ENCODE data around the gene MAML2.

Gene MAML2

DNA sequence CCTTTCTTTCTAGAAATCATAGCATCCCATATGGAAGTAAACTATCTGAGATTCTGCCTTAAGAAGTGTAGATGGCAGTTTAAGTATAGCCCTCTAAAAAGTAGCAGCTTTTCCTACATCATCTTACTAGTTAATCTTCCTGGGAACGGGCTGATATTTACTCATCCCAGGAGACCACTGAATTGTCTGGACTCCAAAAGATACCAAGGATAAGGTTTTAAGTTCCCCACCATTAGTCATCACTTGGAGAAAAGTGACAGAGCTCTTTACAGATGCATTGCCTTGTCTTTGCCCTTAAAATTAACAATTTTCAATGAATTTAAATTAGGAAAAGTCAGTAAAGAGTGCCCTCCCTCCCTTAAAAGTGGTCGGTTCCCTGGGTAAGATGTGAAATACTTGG is 129.5 kb downstream of the MAML2 start:
- no peak for DNase-seq (ENCODE audit: low read depth in 2 of 2)

DNA sequence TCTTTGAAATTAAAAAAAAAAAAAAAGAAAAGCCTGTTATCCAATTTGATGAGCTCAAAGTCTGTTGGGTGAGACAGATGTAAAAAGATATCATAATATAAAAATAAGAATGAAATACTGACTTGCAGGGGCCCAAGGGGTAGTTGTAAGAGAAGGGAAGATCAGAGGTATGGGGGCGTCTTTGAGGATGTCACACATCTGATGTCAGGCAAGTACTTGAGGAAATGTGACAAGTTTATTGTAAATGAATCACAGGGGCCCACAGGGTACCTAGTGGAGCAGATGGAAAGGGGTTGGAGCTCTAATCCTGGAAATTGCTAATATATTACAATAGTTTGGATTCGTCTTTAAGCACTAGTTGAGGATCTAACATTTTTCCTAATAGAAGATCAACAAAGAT is 131.6 kb downstream of the MAML2 start:
- DNase-seq (ENCODE audit: low read depth in 2 of 2) = no peak

DNA sequence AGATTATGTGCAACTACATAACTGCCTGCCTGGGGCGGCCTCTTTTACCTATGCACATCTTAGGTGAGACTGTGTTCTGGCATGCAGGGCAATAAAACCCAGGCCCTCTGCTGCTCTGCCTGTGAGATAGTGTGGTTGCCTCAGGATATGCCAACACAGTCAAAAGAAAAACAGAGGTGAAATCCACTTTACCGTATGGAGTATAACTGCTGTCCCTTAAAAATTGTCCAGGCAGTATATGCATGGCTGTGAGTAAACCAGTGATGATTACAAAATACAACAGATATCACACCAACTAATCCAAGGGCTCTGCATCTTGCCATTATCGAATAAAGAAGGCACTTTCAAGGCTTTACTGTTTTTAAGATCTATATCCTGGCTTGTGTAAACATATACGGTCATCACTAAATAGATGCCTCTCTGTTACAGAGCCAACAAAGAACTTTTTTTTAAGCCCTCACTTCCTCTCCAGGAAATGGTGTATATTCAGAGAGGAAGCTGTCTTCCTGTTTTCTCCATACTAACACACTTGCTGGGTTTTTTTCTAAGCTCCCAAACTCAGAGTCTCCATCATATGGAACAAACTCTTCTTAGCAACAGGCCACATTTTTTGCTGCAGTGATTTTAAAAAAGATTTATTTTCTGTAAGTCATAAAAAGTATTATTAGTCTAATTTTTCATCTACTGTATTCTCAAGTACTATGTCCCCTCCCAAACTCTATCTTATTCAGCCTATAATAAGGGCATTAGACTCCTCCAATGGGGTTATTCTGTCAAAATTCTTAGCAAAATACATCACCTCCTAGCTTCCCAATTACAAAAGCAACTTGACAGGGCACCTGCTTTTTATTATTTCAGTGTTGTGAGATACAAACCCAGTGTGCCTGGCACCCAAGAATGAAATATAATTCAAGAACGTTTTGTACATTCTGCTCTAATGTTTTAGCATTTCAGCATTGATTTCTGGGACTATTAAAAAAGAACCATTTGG is 135.2 kb downstream of the MAML2 start:
- no peak for DNase-seq (ENCODE audit: low read depth in 2 of 2)

DNA sequence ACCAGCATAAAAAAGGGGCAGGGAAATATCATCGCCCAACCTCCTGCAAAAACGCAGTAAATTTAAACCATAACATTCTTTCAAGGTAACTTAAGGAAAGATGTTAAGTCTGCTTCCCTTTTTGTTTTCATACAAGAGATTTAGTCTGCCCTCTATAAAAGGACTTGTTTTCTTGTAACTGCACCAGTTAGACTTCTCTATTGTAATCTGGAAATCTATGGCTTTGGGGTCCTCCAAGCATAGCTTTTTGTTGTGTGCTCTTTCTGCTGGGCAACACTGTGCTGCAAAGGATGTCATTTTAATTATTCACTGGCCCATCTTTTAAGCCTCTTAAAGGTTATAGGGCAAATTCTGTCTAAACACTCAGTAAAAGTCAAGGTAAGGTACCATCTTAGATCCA is 136.0 kb downstream of the MAML2 start:
- DNase-seq (ENCODE audit: low read depth in 2 of 2) = no peak

DNA sequence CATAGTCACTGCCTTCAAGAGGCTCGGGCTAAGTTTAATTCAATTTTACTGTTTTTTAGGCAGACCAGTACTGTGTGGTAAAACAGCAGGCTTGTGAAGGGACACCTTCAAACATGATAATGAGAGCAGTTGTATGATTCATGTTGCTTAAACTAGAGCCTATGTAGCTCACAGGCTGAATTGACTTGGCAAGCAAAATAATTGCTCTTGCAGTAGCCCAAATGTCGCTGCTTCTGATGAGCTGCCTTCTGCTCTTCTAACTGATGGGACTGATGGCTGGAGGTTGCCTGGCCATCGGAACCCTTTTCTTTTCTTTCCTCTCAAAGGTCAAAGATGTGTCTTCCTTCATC is 137.6 kb downstream of the MAML2 start:
- no peak for DNase-seq (ENCODE audit: low read depth in 2 of 2)

DNA sequence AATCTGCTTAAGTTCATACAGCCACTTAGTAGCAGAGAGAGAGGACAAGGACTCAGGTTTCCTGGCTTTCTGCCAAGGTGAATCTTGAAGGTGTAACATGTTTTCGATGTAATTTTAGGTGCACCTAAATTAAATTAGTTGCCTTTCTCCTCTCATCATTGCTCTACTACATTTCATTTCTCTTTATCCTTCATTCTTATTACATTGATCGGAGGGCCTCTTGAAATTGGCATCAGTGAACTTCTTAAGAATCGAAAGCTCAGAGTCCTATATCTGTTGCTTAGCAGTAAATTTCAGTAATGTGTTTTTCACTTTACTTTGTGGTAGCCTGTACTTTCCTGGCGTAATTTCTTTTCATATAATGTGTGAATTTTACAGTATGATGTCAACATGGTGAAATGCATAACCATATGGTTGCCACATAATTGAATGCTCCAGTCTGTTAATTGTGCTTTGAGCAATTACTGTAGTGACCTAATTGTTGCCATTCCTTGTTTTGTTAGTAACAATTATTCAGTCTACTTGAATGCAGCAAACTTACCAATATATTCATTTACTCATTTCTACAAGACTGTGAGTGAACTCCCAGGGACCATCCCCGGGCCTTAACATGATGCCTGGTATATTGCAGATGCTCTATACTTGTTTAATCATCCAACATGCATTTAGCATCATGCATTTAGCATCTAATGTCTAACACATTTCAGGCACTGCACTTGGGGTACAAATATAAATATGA is 138.1 kb downstream of the MAML2 start:
- DNase-seq (ENCODE audit: low read depth in 2 of 2) = no peak

DNA sequence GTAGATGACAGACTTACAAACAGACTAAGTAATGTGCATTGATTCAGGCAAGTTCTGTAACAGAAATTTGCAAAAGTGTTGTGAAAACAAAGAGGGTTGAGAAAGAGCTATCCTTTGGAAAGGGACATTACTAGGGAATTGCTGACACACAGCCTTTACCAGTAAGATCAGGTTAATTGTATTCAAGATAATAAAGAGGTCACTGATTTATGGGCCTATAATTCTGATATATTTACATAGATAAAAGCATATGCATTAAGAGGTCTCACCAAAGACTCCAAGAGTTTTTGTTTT is 138.7 kb downstream of the MAML2 start:
- DNase-seq (ENCODE audit: low read depth in 2 of 2) = no peak

DNA sequence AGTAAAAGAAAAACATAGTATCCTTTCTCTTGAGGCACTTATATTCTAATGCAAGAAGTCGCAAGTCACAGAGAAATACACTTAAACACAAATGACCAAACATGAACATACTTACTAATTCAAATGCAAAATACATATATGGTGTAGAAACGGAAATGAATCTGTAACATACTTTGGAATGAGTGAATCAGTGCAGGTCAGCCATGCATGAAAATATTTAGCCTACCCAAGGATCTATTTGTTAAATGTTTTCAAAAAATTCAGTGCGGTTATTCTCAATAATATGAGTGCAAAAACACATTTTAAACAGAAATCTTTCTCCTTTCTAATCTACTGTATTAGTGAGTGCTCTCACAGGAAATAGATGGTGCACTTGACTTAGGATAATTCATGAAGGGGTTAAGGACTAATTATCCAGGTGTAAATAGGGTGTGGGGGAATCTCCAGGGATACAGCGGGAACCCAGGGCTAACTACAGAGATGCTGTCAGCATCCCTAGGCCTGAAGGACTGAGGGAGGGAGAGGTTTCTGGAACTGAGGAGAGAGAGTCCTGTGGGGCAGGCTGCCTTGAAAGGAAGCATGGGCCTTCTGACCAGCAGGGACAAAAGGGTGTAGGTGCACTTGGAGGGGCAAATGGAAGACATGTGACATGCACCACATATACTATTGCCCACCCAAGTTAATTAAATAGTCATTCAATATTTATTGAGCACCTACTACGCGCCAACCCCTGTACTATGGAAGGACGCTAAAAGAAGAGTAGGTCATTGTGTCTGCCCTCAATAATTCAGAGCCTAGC is 139.2 kb downstream of the MAML2 start:
- DNase-seq (ENCODE audit: low read depth in 2 of 2) = no peak

DNA sequence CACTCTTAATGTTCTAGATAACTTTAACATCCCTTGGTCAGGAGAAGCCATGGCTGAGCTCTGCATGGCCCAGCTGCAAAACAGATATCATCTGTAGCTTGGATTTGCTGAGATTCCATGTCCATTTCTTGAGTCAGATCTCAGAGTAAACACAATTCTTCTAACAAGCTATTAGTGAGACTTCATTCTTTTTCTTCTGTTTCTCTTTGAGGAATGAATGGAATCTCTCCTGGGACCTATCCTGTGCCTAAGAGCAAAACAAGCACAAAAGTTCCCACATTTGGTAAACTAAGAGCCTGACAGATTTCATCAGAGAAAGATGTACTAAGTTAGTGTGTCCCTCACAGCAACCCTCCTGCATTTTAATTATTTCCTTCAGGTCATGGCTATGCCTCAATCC is 142.8 kb downstream of the MAML2 start:
- DNase-seq (ENCODE audit: low read depth in 2 of 2) = no peak

DNA sequence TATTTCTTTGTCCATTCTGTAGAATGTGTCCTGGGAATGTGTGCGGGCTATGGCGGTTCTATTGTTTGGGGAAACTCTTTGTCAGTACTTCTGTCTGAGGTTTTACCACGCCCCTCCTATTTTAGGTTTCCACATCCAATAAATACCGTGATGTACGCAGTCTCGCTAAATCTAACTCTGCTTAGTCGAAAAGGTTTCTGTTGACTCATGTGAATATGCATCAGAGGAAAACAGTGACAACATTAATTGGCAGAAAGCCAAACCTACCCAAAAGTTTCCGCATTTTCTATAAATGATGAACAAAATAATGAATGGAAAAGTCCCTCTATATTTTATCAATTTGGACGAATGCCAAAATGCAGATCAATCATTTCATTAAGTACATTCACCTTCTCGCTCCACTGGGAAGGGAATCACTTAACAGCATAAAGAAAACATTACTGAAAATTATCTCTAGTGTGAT is 143.4 kb downstream of the MAML2 start:
- DNase-seq (ENCODE audit: low read depth in 2 of 2) = no peak

DNA sequence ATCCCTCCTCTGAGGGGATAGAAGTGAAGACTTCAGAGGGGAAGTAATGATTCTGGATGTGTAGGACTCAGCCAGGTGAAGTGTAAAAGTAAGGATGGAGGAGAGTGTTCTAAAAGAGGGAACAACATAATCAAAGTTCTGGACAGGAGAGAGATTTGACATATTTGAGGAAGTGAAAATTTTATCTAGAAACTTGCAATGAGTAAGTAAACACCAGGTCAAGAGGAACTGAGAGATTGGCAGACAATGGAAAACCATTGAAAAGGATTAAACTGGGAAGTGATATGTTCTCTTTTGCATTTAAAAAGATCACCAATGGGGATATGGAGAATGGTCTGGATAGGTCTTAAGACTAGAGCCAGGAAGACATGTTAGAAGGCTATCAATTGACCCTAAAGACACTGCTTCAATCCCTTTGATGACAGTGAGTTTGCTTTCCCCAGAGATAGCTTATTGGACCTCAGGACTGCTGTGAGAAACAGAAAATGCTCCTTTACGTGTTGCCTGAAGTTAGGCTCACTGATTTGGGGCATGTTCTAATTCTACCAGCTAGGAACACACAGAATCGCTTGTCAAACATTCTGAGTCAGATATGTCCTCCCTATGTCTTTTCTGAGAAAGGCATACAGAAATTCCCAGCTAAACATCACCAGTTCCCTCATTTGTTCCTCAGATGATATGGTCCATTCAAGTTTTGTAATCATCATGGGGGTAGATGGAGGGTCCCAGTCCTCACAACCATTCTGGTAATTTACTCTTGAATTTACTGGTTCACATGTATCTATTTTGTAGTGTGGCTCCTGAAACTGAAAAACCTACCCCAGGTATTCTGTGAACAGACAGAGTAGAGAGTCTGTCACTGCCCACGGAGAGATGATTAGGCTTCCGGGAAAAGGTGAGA is 144.9 kb downstream of the MAML2 start:
- DNase-seq (ENCODE audit: low read depth in 2 of 2) = no peak

DNA sequence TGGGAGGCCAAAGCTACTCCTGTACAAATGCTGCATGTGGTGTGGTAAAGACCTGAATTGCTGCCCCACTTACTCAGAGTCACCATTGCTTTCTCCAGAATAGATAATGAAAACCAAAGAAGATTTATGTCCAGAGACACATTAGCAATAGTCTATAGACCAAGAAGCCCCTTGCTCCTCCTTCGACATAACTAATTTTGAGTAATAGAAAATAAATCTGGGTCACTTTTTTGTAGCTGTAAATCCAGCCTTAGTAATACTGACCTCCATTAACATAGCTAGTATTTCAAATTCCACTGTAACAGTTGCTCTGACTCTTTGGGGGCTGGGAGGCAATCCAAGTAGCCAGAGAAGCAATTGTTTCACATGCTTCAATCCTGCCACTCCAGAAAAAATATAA is 145.9 kb downstream of the MAML2 start:
- DNase-seq (ENCODE audit: low read depth in 2 of 2) = no peak

DNA sequence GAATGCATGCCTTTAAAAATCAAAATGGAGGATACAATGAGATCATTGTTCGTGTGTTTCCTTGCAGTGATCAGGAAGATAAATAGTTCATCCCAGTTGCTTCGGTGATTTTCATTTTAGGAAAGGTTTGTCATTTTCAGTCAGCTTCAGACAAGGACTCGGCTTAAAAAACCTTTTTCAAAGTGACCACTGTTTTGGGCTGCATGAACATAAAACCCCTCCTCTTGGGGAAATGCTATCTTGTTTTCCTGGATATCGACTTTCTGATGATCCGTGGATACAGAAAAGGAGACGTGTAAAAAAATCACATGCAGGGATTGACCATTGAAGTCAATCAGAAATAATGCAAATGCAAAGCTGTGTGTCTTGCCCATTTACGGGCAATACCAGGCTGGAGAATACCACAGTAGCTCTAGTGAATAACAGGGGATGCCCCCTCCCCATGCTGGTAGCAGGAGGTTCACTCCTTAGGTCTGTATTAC is 146.8 kb downstream of the MAML2 start:
- DNase-seq (ENCODE audit: low read depth in 2 of 2) = no peak

DNA sequence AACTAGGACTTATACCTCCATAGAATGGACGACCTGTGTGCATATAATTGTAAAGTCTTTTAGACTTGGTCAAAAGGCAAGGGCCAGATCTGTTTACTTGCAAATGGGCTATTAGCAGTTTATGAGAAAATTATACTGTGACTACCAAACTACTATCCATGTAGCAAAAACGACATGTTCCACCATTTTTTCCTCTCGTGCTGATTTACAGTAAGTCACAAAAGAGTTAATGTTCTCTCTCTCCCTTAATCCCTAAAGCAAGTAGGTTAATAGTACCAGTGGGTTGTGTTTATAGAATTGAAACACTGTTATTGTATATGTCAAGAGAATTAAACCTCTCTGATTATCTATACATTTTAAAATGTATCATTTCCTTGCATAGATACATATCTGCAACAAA is 147.3 kb downstream of the MAML2 start:
- no peak for DNase-seq (ENCODE audit: low read depth in 2 of 2)

DNA sequence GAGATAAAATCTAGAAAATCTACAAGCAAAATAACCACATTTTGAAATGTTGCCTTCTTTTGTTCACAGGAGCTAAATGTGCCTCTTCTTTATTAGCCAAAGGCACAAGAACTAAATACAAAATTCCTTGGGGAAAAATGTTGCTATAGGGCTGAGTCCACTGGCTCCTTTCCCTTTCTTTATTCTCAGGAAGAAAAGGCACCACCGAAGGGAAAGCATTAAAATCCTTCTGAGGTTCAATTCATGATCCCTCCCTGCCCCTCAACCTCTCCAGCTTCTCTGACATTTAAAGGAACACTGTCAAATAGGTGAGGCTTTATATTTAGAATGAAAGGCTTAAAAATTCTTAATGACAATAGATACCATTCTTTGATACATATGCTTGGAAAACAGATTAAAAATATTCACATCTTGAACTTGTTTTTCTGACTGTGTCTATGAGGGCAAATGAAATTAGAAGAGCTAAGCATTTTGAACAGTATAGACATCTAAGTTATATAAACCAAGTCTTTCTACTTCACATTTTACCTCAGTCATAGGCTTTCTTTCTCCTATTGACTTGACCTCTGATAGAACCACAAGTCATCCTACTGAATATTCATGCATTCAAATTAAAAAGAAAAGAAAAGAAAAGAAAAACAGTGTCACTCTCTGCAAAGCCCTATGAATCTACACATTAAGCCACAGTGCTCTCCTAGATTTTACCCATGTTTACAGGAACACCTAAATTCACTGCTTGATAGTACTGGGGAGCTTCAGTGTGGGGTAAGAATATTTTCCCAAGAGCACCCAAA is 148.2 kb downstream of the MAML2 start:
- no peak for DNase-seq (ENCODE audit: low read depth in 2 of 2)

DNA sequence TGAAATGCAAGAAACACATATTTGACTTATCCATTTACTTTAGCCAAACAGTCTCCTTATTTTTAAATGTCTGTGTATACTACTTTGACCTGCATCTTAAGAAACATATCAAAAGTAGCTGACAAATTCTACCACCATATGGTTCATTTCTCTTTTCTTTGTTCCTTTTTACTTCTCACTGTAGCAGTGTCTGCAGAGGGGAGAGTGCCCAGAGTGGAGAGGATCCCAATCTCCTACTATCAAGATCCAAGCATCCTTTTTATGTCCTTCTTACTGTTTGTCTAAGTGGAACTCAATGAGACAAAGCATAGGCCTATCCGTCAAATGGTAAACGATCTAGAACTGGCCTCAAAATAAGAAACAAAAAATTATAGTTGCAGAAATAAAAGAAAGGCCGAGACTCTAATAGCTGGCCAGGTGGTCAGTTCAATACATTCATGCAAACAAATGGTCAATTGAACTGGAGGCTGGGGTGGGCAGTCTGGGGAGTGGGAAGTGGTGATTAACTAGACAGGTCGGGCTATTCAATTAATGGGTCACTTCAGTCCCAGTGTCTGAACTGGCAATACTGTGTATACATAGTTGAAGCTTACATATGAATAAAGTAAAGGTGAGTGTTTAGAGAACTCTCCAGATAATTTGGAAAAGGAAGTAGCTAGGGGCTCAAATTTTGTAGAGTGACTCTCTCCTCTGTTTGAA is 149.1 kb downstream of the MAML2 start:
- no peak for DNase-seq (ENCODE audit: low read depth in 2 of 2)

DNA sequence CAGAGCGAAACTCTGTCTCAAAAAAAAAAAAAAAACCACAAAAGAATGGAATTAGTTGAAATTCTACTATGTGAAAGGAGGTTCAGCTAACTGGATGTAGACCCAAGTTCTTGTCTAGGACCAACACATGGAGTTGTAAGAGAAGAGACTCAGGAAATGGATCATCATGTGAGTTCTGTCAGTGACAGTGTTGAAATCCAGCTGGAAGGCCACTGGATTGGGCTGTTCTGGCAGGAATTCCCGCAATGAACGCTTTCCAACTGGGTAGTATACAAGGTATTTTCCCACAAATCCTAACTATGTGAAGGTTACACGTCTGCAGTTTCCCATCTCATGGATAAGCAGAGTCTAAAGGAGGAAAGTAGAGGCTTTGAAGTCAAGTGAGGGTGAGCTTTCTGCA is 151.2 kb downstream of the MAML2 start:
- no peak for DNase-seq (ENCODE audit: low read depth in 2 of 2)

DNA sequence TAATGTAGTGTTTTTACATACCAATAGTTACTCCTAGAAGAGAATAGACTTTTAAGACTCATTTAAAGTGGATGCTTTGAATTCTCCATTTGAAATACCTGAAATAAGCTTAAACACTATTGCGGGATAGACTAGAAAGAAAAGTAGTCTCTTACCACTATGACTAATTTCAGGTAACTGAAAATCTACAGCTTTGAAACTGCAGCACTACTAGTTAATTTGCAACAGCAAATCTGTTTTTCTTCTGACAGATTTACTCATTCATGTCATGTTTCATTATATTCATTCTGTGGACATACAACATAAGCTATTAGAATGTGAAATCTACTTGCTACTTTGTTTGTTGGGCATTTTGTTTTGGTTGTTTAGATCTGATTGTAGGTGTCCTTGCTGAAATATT is 153.6 kb downstream of the MAML2 start:
- DNase-seq (ENCODE audit: low read depth in 2 of 2) = no peak

DNA sequence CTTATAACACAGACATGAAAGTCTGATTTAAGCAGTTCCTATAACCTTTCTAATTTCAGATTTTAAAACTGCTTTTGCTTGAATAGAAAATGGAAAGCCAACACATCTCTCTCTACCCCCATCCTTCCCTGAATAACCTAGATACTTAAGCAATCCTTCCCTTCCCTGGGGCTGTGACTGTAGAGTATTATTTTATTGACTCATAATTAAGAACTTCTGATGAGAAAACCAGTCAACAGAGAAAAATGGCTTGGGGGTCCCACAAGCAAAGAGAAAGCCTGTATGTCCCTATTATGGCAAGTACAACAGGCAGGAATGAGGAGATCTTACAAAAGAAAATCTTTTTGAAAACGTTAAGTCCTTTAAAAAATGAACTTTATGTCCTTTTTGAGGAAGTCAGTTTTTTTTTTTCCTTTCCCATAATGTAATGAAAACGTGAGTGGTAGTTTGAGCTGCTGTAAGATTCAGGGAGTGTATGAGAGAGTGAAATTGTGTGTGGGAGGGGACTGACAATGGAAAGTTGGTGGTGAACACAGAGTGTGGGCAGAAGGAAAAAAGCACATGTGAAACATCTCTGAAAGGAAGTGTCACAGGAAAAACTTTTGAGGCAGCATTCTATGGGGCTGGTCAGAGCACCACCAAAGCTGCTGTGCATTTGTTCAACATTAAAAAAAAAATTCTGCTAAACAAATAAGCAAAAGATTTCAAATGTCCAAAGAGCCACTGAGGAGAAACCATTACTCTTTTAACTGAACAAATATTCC is 154.6 kb downstream of the MAML2 start:
- DNase-seq (ENCODE audit: low read depth in 2 of 2) = no peak
